HepG2 (cell line): ENCODE measurements around the gene LCE3B. TPM values are rescaled to one million over a fixed set of nuclear protein-coding genes. Genes with fewer than 3 reads are reported as not detected.

Experiments used
- ATAC-seq: fragments of 200-7000 bp; cut with Tn5 transposase; 3 replicates; pipeline ENCODE4 v1.9.1; 2020; ENCODE audit warnings: mild to moderate bottlenecking, moderate library complexity
- BruUV-seq: library from RNA; stranded (reverse); fragments of 400-500 nt; replicated peaks from 2 replicates; lab custom pipeline; 2021; lab: Mats Ljungman, UMichigan
- CTCF ChIA-PET: fragments of 300-600 bp; formaldehyde crosslinking; extraction: SDS; loops from one replicate; lab custom pipeline; 2021; ENCODE audit warnings: low total read pairs, inconsistent platforms, low intra/inter-chr PET ratio; lab: Yijun Ruan, JAX
- POLR2A ChIA-PET: fragments of 350-600 bp; sonication (Branson Sonifier 250); formaldehyde crosslinking; loops from one replicate; lab custom pipeline; 2020; ENCODE audit warnings: antibody characterized with exemption, inconsistent platforms; lab: Yijun Ruan, JAX
- DNase-seq: peaks from one replicate; pipeline ENCODE4 v3.0.0-alpha.2; 2015; ENCODE audit warnings: low spot score
- FAIRE-seq: peaks from 3 replicates; lab custom pipeline; 2011; peaks lifted over from hg19 to GRCh38; lab: Jason Lieb, UNC
- H2AFZ ChIP-seq: one replicate; pipeline ENCODE4 v1.6.1; 2011; ENCODE audit warnings: low read length, inconsistent platforms
- H3K27ac ChIP-seq: fragments of 300-600 bp; 3 replicates; pipeline ENCODE4 v1.8.0; 2011; ENCODE audit warnings: mixed run types, mild to moderate bottlenecking, mixed read lengths, low read length, inconsistent platforms; ENCODE audit not compliant: insufficient read depth; ENCODE audit errors: extremely low read length
- H3K27me3 ChIP-seq, 2 experiments: fragments of 200-600 bp in 1 of 2; 2 replicates in 1 of 2; 3 replicates in 1 of 2; pipeline versions ENCODE4 v1.6.0 to v1.8.0; 2011; ENCODE audit warnings: low read length in 2 of 2, mild to moderate bottlenecking in 2 of 2, moderate library complexity in 2 of 2, inconsistent platforms in 1 of 2; ENCODE audit not compliant: insufficient read depth in 2 of 2, control insufficient read depth in 1 of 2
- H3K36me3 ChIP-seq, 2 experiments: fragments of 200-600 bp in 1 of 2; replicated peaks in 1 of 2; 2 replicates in 1 of 2; 3 replicates in 1 of 2; pipeline versions ENCODE4 v1.5.1 to v1.8.0; 2011; ENCODE audit warnings: low read length in 2 of 2, inconsistent platforms in 1 of 2; ENCODE audit not compliant: insufficient read depth in 2 of 2, control insufficient read depth in 1 of 2
- H3K4me1 ChIP-seq: 2 replicates; pipeline ENCODE4 v1.5.1; 2012; ENCODE audit warnings: low read length, inconsistent platforms; ENCODE audit not compliant: insufficient read depth
- H3K4me2 ChIP-seq: 2 replicates; pipeline ENCODE4 v1.6.0; 2011; ENCODE audit warnings: low read depth, low read length, inconsistent platforms
- H3K4me3 ChIP-seq, 3 experiments: fragments of 200-600 bp in 1 of 3; sonication (generic), shearing (Covaris generic) in 1 of 3; replicated peaks in 1 of 3; 2 replicates each; pipeline ENCODE4 v1.5.1; 2011 to 2016; ENCODE audit warnings: low read length in 3 of 3, inconsistent platforms in 2 of 3, low read depth in 2 of 3, mild to moderate bottlenecking in 2 of 3, control low read depth in 1 of 3, mixed read lengths in 1 of 3; ENCODE audit not compliant: insufficient read depth in 1 of 3
- H3K79me2 ChIP-seq: one replicate; pipeline ENCODE4 v1.6.1; 2011; ENCODE audit warnings: low read length, inconsistent platforms; ENCODE audit not compliant: insufficient read depth
- H3K9ac ChIP-seq: 2 replicates; pipeline ENCODE4 v1.6.0; 2011; ENCODE audit warnings: mild to moderate bottlenecking, low read depth, low read length, inconsistent platforms; ENCODE audit not compliant: insufficient read depth
- H3K9me3 ChIP-seq: 2 replicates; pipeline ENCODE4 v1.5.1; 2012; ENCODE audit warnings: mild to moderate bottlenecking, low read length
- H4K20me1 ChIP-seq: 2 replicates; pipeline ENCODE4 v1.6.0; 2011; ENCODE audit warnings: inconsistent platforms, mild to moderate bottlenecking, low read length, moderate library complexity; ENCODE audit not compliant: insufficient read depth
- ATAD3A ChIP-seq: sonication (generic); formaldehyde crosslinking; IDR thresholded peaks from 2 replicates; pipeline ENCODE4 v1.4.0; 2020; ENCODE audit warnings: missing genetic modification reagents
- DMTF1 ChIP-seq: sonication (generic); formaldehyde crosslinking; IDR thresholded peaks from 2 replicates; pipeline ENCODE4 v1.4.0; 2020; ENCODE audit warnings: mild to moderate bottlenecking, missing genetic modification reagents
- ELF3 ChIP-seq: IDR thresholded peaks from 2 replicates; pipeline ENCODE4 v1.6.1; 2016; ENCODE audit warnings: missing genetic modification reagents, missing compliant biosample characterization
- FOSL1 ChIP-seq: sonication (generic); formaldehyde crosslinking; IDR thresholded peaks from 2 replicates; pipeline ENCODE4 v1.9.0; 2021; ENCODE audit warnings: missing genetic modification reagents, borderline replicate concordance
- NFYB ChIP-seq: sonication (generic); formaldehyde crosslinking; IDR thresholded peaks from 2 replicates; pipeline ENCODE4 v1.4.0; 2020; ENCODE audit warnings: missing genetic modification reagents
- RXRB ChIP-seq: IDR thresholded peaks from 2 replicates; pipeline ENCODE4 v1.6.1; 2016; ENCODE audit warnings: borderline replicate concordance, missing genetic modification reagents, missing compliant biosample characterization
- SRSF4 ChIP-seq: fragments of 200-400 bp; formaldehyde crosslinking; IDR thresholded peaks from one replicate; pipeline ENCODE4 v1.6.1; 2018; ENCODE audit warnings: mild to moderate bottlenecking, low read depth, low read length, moderate library complexity; ENCODE audit not compliant: poor library complexity, severe bottlenecking
- XBP1 ChIP-seq: sonication (generic); formaldehyde crosslinking; IDR thresholded peaks from 2 replicates; pipeline ENCODE4 v1.5.0; 2020; ENCODE audit warnings: missing genetic modification reagents
- ZFP36L2 ChIP-seq: sonication (generic); formaldehyde crosslinking; IDR thresholded peaks from 2 replicates; pipeline ENCODE4 v1.4.0; 2020; ENCODE audit warnings: missing genetic modification reagents
- ZNF3 ChIP-seq: IDR thresholded peaks from 2 replicates; pipeline ENCODE4 v1.7.0; 2017; ENCODE audit warnings: inconsistent platforms
- WGBS: methylation state at CpG from one replicate; pipeline ENCODE4 v1.1.6; 2017; ENCODE audit warnings: low lambda C conversion rate; 5-methylcytosine and 5-hydroxymethylcytosine counted together
- in situ Hi-C: cut with HindIII; loops from 2 replicates; pipeline ENCODE4 v1.10.0; 2017; ENCODE audit warnings: low pct_unique_long_range_greater_than_20kb; ENCODE audit not compliant: extremely low pct_ligation_motif_present
- intact Hi-C: fragments of 100-400 bp; cut with micrococcal nuclease; formaldehyde crosslinking; loops from one replicate; pipeline ENCODE4 v1.10.0; 2022; ENCODE audit not compliant: unreplicated experiment
- polyA plus RNA-seq, 8 experiments: library from polyadenylated mRNA; depleted of rRNA in 3 of 8; stranded (reverse) in 7 of 8; unstranded in 1 of 8; fragments of >200 nt; fragmentation: Illumina TruSeq in 4 of 8; extraction: Trizol in 4 of 8; gene quantifications; 2 replicates each; pipeline versions ENCODE4 v1.2.1 to v1.2.3, GENCODE V29; 2011 to 2016; ENCODE audit warnings: low read depth in 4 of 8, missing spikeins in 1 of 8, mixed read lengths in 1 of 8; ENCODE audit not compliant: insufficient read depth in 1 of 8
- total RNA-seq, 5 experiments: library from RNA; depleted of rRNA; stranded (reverse); fragments of >200 nt; fragmentation: Illumina TruSeq; extraction: Trizol; gene quantifications; 2 replicates each; pipeline ENCODE4 v1.2.3, GENCODE V29; 2016; ENCODE audit warnings: low read depth in 1 of 5
- TF ChIP-seq, protein P1 (sequence below): sonication (generic); formaldehyde crosslinking; IDR thresholded peaks from 2 replicates; pipeline ENCODE4 v1.9.0; 2021; ENCODE audit warnings: missing genetic modification reagents, borderline replicate concordance
- TF ChIP-seq, protein P2 (sequence below): sonication (generic); formaldehyde crosslinking; IDR thresholded peaks from 2 replicates; pipeline ENCODE4 v1.9.0; 2022; ENCODE audit warnings: low read depth, missing genetic modification reagents

The LCE3B gene
- total and polyA plus RNA-seq, 2 of the 13 experiments (the other 11 are each of a cell fraction or from before 2014, with no cell fraction given): not detected

DNA sequence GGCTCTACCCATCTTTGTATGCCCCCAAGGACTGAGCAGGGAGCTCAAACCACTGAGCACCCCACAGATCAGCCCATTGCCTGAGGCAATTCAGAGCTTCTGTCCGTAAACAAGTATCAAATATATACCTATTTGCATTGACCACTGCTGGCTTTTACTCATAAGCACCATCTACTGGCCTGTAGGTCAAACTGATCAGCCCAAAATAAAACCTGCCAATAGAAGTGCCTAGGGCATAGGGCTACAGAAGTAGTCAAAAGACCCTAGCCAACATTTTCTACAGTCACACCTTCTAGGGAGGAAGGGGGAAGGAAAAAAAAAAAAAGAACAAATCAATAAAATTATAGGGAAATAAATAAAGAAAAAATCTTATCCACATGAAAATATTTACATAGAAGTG is 28.0 kb upstream of the LCE3B start:
- no TSS peak for BruUV-seq
- no peak for FAIRE-seq
- Histone ChIP-seq H3K9me3 (no peaks in the 10 kb centered on the region), H4K20me1 (no peaks in the 10 kb centered on the region), H3K4me1 (no peaks in the 10 kb centered on the region), H2AFZ (no peak overlapping the region)
- intact Hi-C loops (no loop called here), in situ Hi-C loops (no loop called here)
- TF ChIP-seq DMTF1 (CRISPR knock-in tag): no peak
- no peak for TF ChIP-seq ELF3
- TF ChIP-seq, all 625 proteins: peak for 0
- DNase-seq (no peak), ATAC-seq (no peak)
- Histone ChIP-seq H3K79me2 (no peaks in the 10 kb centered on the region), H3K4me3 (no peak overlapping the region), H3K4me2 (no peak overlapping the region), H3K27ac (no peak overlapping the region), H3K36me3 (no peaks in the 10 kb centered on the region), H3K27me3 (no peaks in the 10 kb centered on the region), H3K9ac (no peak overlapping the region)
- ChIA-PET CTCF (no interaction called here), POLR2A (no interaction called here)
- no CpG with 5 or more reads among the region's 1 CpG for WGBS

- no TSS peak for BruUV-seq
- TF ChIP-seq, protein P1, sequence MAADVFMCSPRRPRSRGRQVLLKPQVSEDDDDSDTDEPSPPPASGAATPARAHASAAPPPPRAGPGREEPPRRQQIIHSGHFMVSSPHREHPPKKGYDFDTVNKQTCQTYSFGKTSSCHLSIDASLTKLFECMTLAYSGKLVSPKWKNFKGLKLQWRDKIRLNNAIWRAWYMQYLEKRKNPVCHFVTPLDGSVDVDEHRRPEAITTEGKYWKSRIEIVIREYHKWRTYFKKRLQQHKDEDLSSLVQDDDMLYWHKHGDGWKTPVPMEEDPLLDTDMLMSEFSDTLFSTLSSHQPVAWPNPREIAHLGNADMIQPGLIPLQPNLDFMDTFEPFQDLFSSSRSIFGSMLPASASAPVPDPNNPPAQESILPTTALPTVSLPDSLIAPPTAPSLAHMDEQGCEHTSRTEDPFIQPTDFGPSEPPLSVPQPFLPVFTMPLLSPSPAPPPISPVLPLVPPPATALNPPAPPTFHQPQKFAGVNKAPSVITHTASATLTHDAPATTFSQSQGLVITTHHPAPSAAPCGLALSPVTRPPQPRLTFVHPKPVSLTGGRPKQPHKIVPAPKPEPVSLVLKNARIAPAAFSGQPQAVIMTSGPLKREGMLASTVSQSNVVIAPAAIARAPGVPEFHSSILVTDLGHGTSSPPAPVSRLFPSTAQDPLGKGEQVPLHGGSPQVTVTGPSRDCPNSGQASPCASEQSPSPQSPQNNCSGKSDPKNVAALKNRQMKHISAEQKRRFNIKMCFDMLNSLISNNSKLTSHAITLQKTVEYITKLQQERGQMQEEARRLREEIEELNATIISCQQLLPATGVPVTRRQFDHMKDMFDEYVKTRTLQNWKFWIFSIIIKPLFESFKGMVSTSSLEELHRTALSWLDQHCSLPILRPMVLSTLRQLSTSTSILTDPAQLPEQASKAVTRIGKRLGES: no peak
- no peak for TF ChIP-seq NFYB (CRISPR knock-in tag)
- TF ChIP-seq, protein P2, sequence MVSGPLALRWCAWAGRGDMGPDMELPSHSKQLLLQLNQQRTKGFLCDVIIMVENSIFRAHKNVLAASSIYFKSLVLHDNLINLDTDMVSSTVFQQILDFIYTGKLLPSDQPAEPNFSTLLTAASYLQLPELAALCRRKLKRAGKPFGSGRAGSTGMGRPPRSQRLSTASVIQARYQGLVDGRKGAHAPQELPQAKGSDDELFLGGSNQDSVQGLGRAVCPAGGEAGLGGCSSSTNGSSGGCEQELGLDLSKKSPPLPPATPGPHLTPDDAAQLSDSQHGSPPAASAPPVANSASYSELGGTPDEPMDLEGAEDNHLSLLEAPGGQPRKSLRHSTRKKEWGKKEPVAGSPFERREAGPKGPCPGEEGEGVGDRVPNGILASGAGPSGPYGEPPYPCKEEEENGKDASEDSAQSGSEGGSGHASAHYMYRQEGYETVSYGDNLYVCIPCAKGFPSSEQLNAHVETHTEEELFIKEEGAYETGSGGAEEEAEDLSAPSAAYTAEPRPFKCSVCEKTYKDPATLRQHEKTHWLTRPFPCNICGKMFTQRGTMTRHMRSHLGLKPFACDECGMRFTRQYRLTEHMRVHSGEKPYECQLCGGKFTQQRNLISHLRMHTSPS (CRISPR knock-in tag): no peak
- no peak for TF ChIP-seq ZNF3 (CRISPR knock-in tag)
- no peak for TF ChIP-seq ZFP36L2 (CRISPR knock-in tag)
- no peak for TF ChIP-seq FOSL1 (CRISPR knock-in tag)
- TF ChIP-seq ATAD3A (CRISPR knock-in tag): no peak
- no peak for TF ChIP-seq XBP1 (CRISPR knock-in tag)
- no peak for TF ChIP-seq RXRB (CRISPR knock-in tag)
- TF ChIP-seq SRSF4: no peak
- Histone ChIP-seq H3K4me2 (no peak overlapping the region), H3K9me3 (no peaks in the 10 kb centered on the region), H3K27ac (no peak overlapping the region), H3K4me3 (no peak overlapping the region), H3K27me3 (no peaks in the 10 kb centered on the region), H4K20me1 (no peaks in the 10 kb centered on the region), H3K79me2 (no peaks in the 10 kb centered on the region), H3K4me1 (0 out of 2 replicates have a peak, but pooled peaks cover 5% of the 10 kb centered on the region), H2AFZ (no peak overlapping the region), H3K36me3 (no peaks in the 10 kb centered on the region), H3K9ac (no peak overlapping the region)
- CTCF ChIA-PET: no interaction called here
- FAIRE-seq (no peak), DNase-seq (peak; percentile 55), ATAC-seq (peak; percentile 35; the same call in 1 of the 3 replicates)
- intact Hi-C loops: no loop called here
- in situ Hi-C loops: no loop called here
- 3% methylated on average over 2 of the region's 2 CpGs for whole genome bisulfite sequencing
- POLR2A ChIA-PET: no interaction called here
Measured at GRCh38 chr1:152596986-152597385, 16.6 kb upstream of the LCE3B start.
